ENCODE results near the gene PNPLA6. TPM values are rescaled to one million over a fixed set of nuclear protein-coding genes. Genes with fewer than 3 reads are reported as not detected.

Gene PNPLA6
- total and polyA plus RNA-seq, 2 experiments from 2014 or later: 43.0 to 50.5 TPM

- H2AFZ ChIP-seq: no peak overlapping the region
- H3K36me3 ChIP-seq (replicated peaks; ENCODE audit: insufficient read depth, low read depth): no peaks in the 10 kb centered on the region
- TF ChIP-seq EZH2 (IDR thresholded peaks at IDR 0.05; ENCODE audit: borderline replicate concordance): no peak
- no peak for TF ChIP-seq CTCF (IDR thresholded peaks at IDR 0.05; ENCODE audit: poor library complexity)
- no peak for TF ChIP-seq EZH2phosphoT487 (IDR thresholded peaks at IDR 0.05; ENCODE audit: low read depth, severe bottlenecking, unreplicated experiment)
- H3K4me2 ChIP-seq: no peak overlapping the region
- no peaks in the 10 kb centered on the region for H3K9me3 ChIP-seq (ENCODE audit: low read depth)
- H3K27me3 ChIP-seq: no peaks in the 10 kb centered on the region
- H3K4me3 ChIP-seq: no peak overlapping the region
- H3K9me2 ChIP-seq (replicated peaks; ENCODE audit: insufficient read depth): no peaks in the 10 kb centered on the region
- H3K79me2 ChIP-seq: no peaks in the 10 kb centered on the region
- DNase-seq (ENCODE audit: low spot score): no peak
- 95% methylated on average over 24 of the region's 24 CpGs for WGBS (ENCODE audit: low lambda C conversion rate, missing lambda C conversion rate)
- no peaks in the 10 kb centered on the region for H3K4me1 ChIP-seq (ENCODE audit: insufficient read depth)
- no peak overlapping the region for H3K27ac ChIP-seq
- no peaks in the 10 kb centered on the region for H4K20me1 ChIP-seq (ENCODE audit: insufficient read depth, poor library complexity, severe bottlenecking)
Measured at GRCh38 chr19:7542556-7543348, 7.2 kb downstream of the PNPLA6 start.

DNA sequence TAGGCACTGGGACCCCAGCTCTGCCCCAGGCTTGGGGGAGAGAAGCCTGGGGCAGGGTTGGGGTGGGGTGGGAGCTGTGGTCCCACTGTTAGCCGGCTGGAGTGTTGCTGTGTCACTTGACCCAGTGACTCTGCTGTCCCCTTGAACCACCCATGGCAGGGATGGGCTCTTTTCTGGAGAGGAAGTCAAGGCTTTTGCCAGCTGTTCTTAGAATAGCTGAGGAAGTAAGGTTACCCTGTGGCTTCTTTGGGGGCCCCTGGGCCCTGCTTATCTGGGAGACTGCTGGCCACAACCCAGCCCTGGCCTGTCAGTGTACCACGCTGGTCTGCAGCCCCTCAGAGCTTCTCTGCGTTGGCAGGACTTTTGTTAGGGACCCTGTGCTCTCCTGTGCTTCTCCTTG is 9.1 kb downstream of the PNPLA6 start:
- Histone ChIP-seq H3K9me3 (ENCODE audit: low read depth) (no peaks in the 10 kb centered on the region), H3K4me1 (ENCODE audit: insufficient read depth) (no peaks in the 10 kb centered on the region), H3K36me3 (replicated peaks; ENCODE audit: insufficient read depth, low read depth) (no peaks in the 10 kb centered on the region), H3K27ac (no peak overlapping the region), H4K20me1 (ENCODE audit: insufficient read depth, poor library complexity, severe bottlenecking) (no peaks in the 10 kb centered on the region), H3K4me3 (no peak overlapping the region), H3K27me3 (no peaks in the 10 kb centered on the region), H2AFZ (no peak overlapping the region), H3K79me2 (no peaks in the 10 kb centered on the region), H3K9me2 (replicated peaks; ENCODE audit: insufficient read depth) (no peaks in the 10 kb centered on the region), H3K4me2 (no peak overlapping the region)
- WGBS (ENCODE audit: low lambda C conversion rate, missing lambda C conversion rate): 96% methylated on average over 3 of the region's 3 CpGs
- TF ChIP-seq EZH2 (IDR thresholded peaks at IDR 0.05; ENCODE audit: borderline replicate concordance) (no peak), EZH2phosphoT487 (IDR thresholded peaks at IDR 0.05; ENCODE audit: low read depth, severe bottlenecking, unreplicated experiment) (no peak), CTCF (IDR thresholded peaks at IDR 0.05; ENCODE audit: poor library complexity) (no peak)
- DNase-seq (ENCODE audit: low spot score): no peak

DNA sequence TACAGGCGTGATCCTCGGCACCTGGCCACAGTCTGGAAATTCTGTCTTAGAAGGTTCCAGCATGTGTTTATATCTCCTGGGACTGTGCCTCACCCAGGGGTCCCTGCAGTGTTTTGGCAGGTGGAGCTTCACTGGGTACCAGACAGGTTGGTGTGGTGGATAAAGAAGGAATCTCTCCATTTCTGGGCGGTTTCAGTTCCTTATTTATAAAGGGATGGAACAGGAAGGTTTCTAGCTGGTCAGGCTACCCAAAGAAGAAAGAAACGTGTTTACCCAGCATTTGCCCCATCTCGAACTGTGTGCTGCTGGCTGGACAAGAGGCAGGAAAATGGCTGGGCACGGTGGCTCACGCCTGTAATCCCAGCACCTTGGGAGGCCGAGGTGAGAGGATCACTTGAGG is 9.8 kb downstream of the PNPLA6 start:
- no peak overlapping the region for H3K27ac ChIP-seq
- H3K36me3 ChIP-seq (replicated peaks; ENCODE audit: insufficient read depth, low read depth): no peaks in the 10 kb centered on the region
- no peaks in the 10 kb centered on the region for H3K79me2 ChIP-seq
- TF ChIP-seq CTCF (IDR thresholded peaks at IDR 0.05; ENCODE audit: poor library complexity): no peak
- TF ChIP-seq EZH2 (IDR thresholded peaks at IDR 0.05; ENCODE audit: borderline replicate concordance): no peak
- no peak for TF ChIP-seq EZH2phosphoT487 (IDR thresholded peaks at IDR 0.05; ENCODE audit: low read depth, severe bottlenecking, unreplicated experiment)
- H3K9me3 ChIP-seq (ENCODE audit: low read depth): no peaks in the 10 kb centered on the region
- no peak overlapping the region for H2AFZ ChIP-seq
- no peaks in the 10 kb centered on the region for H3K27me3 ChIP-seq
- no peaks in the 10 kb centered on the region for H4K20me1 ChIP-seq (ENCODE audit: insufficient read depth, poor library complexity, severe bottlenecking)
- no peaks in the 10 kb centered on the region for H3K9me2 ChIP-seq (replicated peaks; ENCODE audit: insufficient read depth)
- 96% methylated on average over 8 of the region's 8 CpGs for WGBS (ENCODE audit: low lambda C conversion rate, missing lambda C conversion rate)
- H3K4me2 ChIP-seq: no peak overlapping the region
- DNase-seq (ENCODE audit: low spot score): no peak
- no peaks in the 10 kb centered on the region for H3K4me1 ChIP-seq (ENCODE audit: insufficient read depth)
- no peak overlapping the region for H3K4me3 ChIP-seq

All from hepatocyte (in vitro differentiated cells).